Measurements from ENCODE around the gene TMPRSS6. TPM values are rescaled to one million over a fixed set of nuclear protein-coding genes. Genes with fewer than 3 reads are reported as not detected.

The TMPRSS6 gene
- total and polyA plus RNA-seq, 2 donors (not counting 1 experiment from before 2014, with no cell fraction given), result not detected

DNA sequence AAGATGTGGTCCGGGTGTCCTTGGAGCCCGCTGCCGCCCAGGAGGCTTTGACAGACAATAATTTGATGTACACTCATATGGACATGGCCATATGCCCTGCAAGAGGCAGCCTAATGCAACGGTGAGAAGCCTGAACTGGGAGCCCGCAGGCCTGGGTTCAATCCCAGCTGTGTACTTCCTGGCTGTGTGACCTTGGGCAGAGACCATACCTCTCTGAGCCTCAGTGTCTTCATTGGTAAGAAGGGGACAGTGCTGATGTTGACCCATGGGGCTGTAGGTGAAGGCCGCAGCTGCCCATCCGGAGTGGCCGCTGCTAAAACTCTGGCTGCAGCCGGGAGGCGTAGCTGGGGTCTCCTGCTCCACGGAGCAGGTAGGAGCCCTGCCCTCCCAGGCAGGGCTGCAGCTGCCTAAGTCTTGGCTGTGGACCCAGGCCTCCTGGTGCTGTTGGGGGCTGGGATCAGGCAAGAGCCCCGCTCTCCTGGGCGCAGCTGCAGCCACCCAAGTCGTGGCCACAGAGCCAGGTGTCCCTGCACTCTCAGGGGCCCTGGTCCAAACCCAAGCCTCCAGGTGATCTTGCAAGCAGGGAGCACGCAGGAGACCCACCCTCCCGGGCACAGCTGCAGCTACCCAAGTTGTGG, 31.3 kb upstream of the TMPRSS6 start:
- Histone ChIP-seq H3K9ac (ENCODE audit: insufficient read depth, low read length) (no peak overlapping the region), H3K9me3 (ENCODE audit: control insufficient read depth, insufficient read depth, low read depth, low read length) (no peaks in the 10 kb centered on the region), H3K27ac (ENCODE audit: insufficient read depth, low read length) (no peak overlapping the region), H3K27me3 (ENCODE audit: control insufficient read depth, insufficient read depth, low read length) (peaks cover 6% of the 10 kb centered on the region), H3K4me2 (ENCODE audit: extremely low read depth, insufficient read depth, low read length) (no peak overlapping the region), H3K36me3 (ENCODE audit: control insufficient read depth, insufficient read depth, low read length) (no peaks in the 10 kb centered on the region), H3K4me1 (ENCODE audit: control insufficient read depth, extremely low read depth, insufficient read depth, low read length) (no peaks in the 10 kb centered on the region), H3K4me3 (replicated peaks in 1 of 4; ENCODE audit: control extremely low read depth in 1 of 4, insufficient read depth in 1 of 4, low read depth in 3 of 4, low read length in 4 of 4) (no peak overlapping the region), H4K20me1 (ENCODE audit: control insufficient read depth, extremely low read depth, insufficient read depth, low read length) (no peaks in the 10 kb centered on the region), H2AFZ (ENCODE audit: low read length) (no peak overlapping the region), H3K79me2 (ENCODE audit: control insufficient read depth, insufficient read depth, low read length) (no peaks in the 10 kb centered on the region)
- TF ChIP-seq, protein P1, sequence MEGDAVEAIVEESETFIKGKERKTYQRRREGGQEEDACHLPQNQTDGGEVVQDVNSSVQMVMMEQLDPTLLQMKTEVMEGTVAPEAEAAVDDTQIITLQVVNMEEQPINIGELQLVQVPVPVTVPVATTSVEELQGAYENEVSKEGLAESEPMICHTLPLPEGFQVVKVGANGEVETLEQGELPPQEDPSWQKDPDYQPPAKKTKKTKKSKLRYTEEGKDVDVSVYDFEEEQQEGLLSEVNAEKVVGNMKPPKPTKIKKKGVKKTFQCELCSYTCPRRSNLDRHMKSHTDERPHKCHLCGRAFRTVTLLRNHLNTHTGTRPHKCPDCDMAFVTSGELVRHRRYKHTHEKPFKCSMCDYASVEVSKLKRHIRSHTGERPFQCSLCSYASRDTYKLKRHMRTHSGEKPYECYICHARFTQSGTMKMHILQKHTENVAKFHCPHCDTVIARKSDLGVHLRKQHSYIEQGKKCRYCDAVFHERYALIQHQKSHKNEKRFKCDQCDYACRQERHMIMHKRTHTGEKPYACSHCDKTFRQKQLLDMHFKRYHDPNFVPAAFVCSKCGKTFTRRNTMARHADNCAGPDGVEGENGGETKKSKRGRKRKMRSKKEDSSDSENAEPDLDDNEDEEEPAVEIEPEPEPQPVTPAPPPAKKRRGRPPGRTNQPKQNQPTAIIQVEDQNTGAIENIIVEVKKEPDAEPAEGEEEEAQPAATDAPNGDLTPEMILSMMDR (conservative IDR thresholded peaks at IDR 0.05 in 1 of 2, IDR thresholded peaks at IDR 0.05 in 1 of 2; ENCODE audit: low read depth in 1 of 2, low read length in 2 of 2), result no peak
- TF ChIP-seq EZH2 (IDR thresholded peaks at IDR 0.05; ENCODE audit: low read length, missing control alignments), result no peak
- DNase-seq (ENCODE audit: low read depth in 2 of 2), result no peak

DNA sequence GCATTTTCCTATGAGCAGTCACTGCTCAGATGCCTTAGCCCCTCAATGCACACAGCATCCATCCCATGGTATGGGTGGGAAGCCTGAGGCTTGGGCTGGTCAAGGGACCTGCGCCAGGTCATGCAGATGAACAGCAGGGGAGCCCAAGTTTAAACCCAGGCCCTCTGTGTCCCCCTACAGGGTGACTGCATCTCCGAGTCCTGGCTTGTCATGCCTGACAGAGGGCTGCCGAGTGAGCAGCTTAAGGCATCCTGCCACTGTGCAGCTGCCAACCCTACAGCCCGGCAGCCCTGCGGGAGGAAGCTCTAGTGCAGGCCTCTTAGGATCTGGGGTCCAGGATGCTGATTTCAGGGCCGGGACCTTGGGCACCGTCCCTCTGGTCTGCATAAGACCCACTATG, 30.2 kb upstream of the TMPRSS6 start:
- H3K79me2 ChIP-seq (ENCODE audit: control insufficient read depth, insufficient read depth, low read length), result no peaks in the 10 kb centered on the region
- no peak overlapping the region for H3K27ac ChIP-seq (ENCODE audit: insufficient read depth, low read length)
- peaks cover 6% of the 10 kb centered on the region for H3K27me3 ChIP-seq (ENCODE audit: control insufficient read depth, insufficient read depth, low read length)
- no peaks in the 10 kb centered on the region for H3K4me1 ChIP-seq (ENCODE audit: control insufficient read depth, extremely low read depth, insufficient read depth, low read length)
- no peaks in the 10 kb centered on the region for H3K36me3 ChIP-seq (ENCODE audit: control insufficient read depth, insufficient read depth, low read length)
- no peaks in the 10 kb centered on the region for H3K9me3 ChIP-seq (ENCODE audit: control insufficient read depth, insufficient read depth, low read depth, low read length)
- no peaks in the 10 kb centered on the region for H4K20me1 ChIP-seq (ENCODE audit: control insufficient read depth, extremely low read depth, insufficient read depth, low read length)
- H2AFZ ChIP-seq (ENCODE audit: low read length), result no peak overlapping the region
- no peak overlapping the region for H3K9ac ChIP-seq (ENCODE audit: insufficient read depth, low read length)
- no peak for TF ChIP-seq EZH2 (IDR thresholded peaks at IDR 0.05; ENCODE audit: low read length, missing control alignments)
- TF ChIP-seq, protein P1 (conservative IDR thresholded peaks at IDR 0.05 in 1 of 2, IDR thresholded peaks at IDR 0.05 in 1 of 2; ENCODE audit: low read depth in 1 of 2, low read length in 2 of 2), result no peak
- H3K4me2 ChIP-seq (ENCODE audit: extremely low read depth, insufficient read depth, low read length), result no peak overlapping the region
- no peak for DNase-seq (ENCODE audit: low read depth in 2 of 2)
- no peak overlapping the region for H3K4me3 ChIP-seq (replicated peaks in 1 of 4; ENCODE audit: control extremely low read depth in 1 of 4, insufficient read depth in 1 of 4, low read depth in 3 of 4, low read length in 4 of 4)

DNA sequence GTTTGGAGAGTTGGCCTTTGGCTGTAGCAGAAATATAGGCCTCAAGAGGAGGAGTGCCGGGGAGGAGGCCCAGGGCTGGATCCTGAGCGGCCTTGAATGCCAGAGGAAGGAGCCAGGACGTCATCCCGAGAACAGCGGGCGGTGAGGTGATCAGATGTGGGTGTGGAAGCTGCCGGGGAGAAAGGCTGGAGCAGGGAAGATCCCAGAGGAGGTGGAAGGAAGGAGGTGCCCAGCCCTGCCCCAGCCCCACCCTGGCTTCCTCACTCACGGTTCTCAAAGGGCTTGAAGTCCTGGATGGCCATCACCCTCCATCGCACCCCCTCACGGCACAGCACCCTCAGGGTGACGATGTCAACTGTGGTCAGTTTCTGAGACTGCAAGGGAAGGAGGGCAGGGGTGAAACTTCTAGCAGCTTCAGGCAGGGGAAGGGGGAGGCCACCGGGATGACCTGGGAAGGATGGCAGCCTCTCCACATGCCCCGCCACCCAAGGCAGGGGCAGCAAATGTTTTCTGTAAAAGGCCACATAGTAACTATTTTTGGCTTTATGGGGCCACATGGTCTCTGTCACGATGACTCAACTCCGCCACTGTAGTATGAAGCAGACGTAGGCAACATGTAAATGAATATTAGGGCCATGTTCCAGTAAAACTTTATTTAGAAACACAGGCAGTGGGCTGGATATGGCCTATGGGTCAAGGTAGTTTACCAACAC, 29.5 kb upstream of the TMPRSS6 start:
- no peak overlapping the region for H3K27ac ChIP-seq (ENCODE audit: insufficient read depth, low read length)
- H3K4me1 ChIP-seq (ENCODE audit: control insufficient read depth, extremely low read depth, insufficient read depth, low read length), result no peaks in the 10 kb centered on the region
- no peaks in the 10 kb centered on the region for H3K9me3 ChIP-seq (ENCODE audit: control insufficient read depth, insufficient read depth, low read depth, low read length)
- no peak overlapping the region for H2AFZ ChIP-seq (ENCODE audit: low read length)
- no peak for TF ChIP-seq EZH2 (IDR thresholded peaks at IDR 0.05; ENCODE audit: low read length, missing control alignments)
- TF ChIP-seq, protein P1 (conservative IDR thresholded peaks at IDR 0.05 in 1 of 2, IDR thresholded peaks at IDR 0.05 in 1 of 2; ENCODE audit: low read depth in 1 of 2, low read length in 2 of 2), result no peak
- no peaks in the 10 kb centered on the region for H4K20me1 ChIP-seq (ENCODE audit: control insufficient read depth, extremely low read depth, insufficient read depth, low read length)
- no peak overlapping the region for H3K9ac ChIP-seq (ENCODE audit: insufficient read depth, low read length)
- no peaks in the 10 kb centered on the region for H3K36me3 ChIP-seq (ENCODE audit: control insufficient read depth, insufficient read depth, low read length)
- no peak overlapping the region for H3K4me2 ChIP-seq (ENCODE audit: extremely low read depth, insufficient read depth, low read length)
- no peak overlapping the region for H3K4me3 ChIP-seq (replicated peaks in 1 of 4; ENCODE audit: control extremely low read depth in 1 of 4, insufficient read depth in 1 of 4, low read depth in 3 of 4, low read length in 4 of 4)
- no peak for DNase-seq (ENCODE audit: low read depth in 2 of 2)
- peaks cover 4% of the 10 kb centered on the region for H3K27me3 ChIP-seq (ENCODE audit: control insufficient read depth, insufficient read depth, low read length)
- no peaks in the 10 kb centered on the region for H3K79me2 ChIP-seq (ENCODE audit: control insufficient read depth, insufficient read depth, low read length)
